Hematopoietic multipotent progenitor cell treated with erythropoietin and hydrocortisone succinate and interleukin-3 and kit ligand, for 4 days (in vitro differentiated cells): Measurements from ENCODE around the gene SLC12A7.
"Not testable (repeated sequence)": the region's sequence is repeated elsewhere in the genome, so short reads cannot be mapped to it uniquely, and the experiment has no call there.

Experiments used
- DNase-seq: peaks from one replicate; pipeline ENCODE4 v3.0.0-alpha.2; 2015

SLC12A7 gene

GRCh38 chr5:1108865-1109174, 3.0 kb downstream of the SLC12A7 start:
- DNase-seq: no peak

- DNase-seq: peak; percentile 70
These were observed 3.6 kb downstream of the SLC12A7 start for GRCh38 chr5:1108023-1108864.

- DNase-seq: peak; percentile 52
These were observed 4.5 kb downstream of the SLC12A7 start for GRCh38 chr5:1107167-1108022.

- peak; percentile 41 for DNase-seq
These were observed 5.3 kb downstream of the SLC12A7 start for GRCh38 chr5:1106385-1107166.

DNA sequence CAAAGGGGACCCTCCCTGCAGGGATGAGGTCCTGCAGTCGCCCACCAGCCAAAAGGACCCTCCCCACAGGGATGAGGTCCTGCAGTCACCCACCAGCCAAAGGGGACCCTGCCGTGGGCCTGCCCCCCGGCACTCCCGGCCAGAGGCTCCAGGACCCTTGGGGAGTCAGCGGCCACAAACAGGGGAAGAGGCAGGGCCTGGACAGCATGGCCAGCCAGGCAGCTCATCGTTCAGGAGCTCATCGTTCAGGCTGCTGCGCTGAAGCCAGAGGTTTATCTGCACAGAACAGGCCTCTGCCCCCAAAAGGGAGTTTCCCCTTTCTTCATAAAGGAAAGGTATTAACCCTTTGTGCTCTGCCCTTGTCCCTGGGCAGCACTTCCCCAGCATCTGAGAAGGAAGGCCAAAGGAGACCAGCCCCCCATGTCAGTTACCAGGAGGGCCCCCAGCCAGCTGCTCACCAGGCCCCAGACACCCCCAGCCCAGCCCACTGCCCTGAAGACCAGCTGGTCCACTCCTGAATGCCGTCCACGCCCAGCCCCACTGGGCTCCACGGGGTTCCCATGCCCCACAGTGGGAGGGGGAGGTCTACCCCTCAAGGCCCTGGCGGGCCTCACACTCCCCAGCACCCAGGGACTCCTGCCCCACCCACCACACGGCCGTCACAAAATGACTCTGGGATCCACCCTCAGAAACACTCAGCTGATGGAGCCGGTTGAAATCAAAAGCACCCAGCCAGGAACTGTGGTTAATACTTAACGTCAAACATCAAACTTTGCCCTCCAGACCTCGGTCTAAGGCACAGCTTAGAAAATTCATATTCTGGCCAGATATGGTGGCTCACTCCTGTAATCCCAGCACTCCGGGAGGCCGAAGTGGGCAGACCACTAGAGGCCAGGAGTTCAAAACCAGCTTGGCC, 6.3 kb downstream of the SLC12A7 start:
- peak; percentile 97 for DNase-seq

DNA sequence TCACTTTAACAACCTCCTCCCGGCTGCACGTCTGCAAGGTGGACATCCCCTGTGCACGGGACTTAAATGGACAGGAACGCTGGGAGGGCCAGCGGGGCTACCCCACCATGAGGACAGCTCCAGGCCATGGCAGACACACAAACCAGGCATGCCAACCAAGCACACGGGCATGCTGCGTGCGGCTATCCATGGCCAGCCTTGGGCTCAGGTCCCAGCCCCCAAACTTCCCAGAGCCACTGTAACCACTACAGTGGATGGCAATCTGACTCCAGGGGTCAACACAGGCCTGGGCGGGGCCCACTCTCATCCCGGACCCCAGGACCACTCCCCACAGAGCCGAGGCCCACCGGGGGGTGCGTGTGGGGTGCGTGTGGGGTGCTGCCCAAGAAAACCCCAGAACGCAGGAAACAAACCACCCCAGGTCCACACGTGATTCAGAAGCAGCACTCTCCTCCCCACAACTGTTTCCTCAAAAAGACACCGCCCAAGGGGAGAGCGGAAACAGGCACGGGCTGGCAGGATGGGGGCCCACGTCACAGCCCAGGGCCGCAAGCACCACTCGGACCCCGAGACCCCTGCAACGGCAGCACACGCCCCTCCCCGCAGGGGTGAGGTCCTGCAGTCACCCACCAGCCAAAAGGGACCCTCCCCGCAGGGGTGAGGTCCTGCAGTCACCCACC, 7.4 kb downstream of the SLC12A7 start:
- peak; percentile 82 for DNase-seq

GRCh38 chr5:1103505-1104326, 8.1 kb downstream of the SLC12A7 start:
- peak; percentile 81 for DNase-seq

DNA sequence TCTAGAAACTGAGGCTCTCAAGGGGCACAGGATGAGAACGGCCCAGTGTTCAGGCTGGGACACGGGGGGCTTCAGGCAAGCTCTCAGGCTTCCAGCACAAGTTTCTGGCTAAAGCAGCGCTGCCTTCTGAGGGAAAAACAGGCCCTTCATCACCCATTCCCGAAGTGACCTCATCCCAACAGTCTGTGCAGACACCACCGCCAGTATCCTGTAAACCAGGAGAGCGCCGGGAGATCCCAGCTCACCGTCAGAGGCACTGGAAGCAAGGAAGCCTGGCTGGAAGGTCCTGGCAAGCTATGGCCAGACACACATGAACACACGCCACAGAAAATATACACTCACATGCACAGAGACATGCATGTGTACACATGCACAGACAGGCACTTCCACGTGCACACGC, 8.8 kb downstream of the SLC12A7 start:
- DNase-seq: no peak

GRCh38 chr5:1101961-1102713, 9.7 kb downstream of the SLC12A7 start:
- DNase-seq: peak; percentile 67

- no peak for DNase-seq
These were observed 10.9 kb downstream of the SLC12A7 start for GRCh38 chr5:1100664-1101574.

- DNase-seq: no peak
These were observed 11.8 kb downstream of the SLC12A7 start for GRCh38 chr5:1099926-1100663.

DNA sequence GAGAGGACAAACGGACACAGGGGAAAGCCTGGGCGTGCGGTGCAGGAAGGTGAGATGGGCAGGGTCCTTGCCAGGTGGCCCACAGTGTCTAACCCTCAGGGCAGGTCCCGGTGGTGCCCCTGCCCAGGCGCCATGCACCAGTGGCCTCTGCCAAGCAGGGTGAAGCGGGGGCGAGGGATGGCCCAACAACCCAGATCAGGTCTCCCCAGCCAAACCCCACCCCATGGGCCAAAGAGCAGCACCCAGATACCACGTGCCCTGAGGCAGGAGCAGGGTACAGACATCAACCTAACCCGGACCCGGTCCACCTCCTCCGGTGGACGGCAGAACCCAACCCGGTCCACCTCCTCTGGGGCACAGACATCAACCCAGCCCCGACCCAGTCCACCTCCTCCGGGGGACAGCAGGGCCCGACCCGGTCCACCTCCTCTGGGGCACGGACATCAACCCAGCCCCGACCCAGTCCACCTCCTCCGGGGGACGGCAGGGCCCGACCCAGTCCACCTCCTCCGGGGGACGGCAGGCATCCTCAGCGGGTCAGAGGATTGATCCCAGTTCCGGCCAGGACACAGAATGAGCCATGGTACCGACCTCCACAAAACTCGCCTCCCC, 12.8 kb downstream of the SLC12A7 start:
- no peak for DNase-seq

- not testable (repeated sequence) for DNase-seq
These were observed 13.9 kb downstream of the SLC12A7 start for GRCh38 chr5:1097988-1098385.

DNA sequence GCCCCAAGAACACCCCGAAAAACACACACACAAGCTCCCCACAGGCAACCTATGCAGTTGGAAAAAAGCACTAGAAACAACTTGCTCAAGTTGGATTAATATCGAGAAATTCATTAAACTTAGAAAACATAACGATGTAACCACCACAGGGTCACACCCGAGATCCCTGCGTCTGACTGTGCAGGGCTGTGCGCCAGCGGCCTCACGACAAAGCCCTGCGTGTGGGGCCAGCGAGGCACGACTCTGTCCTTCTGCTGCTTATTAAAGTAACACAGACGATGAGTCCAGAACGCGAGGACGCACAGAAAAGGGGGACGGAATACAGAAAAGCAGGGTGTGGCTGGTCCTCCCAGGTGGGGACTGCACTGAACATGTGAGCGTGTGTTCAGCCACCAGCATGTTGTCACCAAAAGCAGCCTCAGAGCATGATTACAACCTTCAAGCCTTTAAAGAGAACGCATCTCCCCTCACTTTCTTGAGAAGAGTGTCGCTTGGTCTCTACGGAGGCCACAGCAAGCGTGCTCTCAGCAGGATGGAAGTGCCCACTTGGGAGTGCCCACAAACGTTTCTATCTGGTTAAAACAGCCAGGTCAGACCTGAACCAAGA, 14.4 kb downstream of the SLC12A7 start:
- peak; percentile 65 for DNase-seq

DNA sequence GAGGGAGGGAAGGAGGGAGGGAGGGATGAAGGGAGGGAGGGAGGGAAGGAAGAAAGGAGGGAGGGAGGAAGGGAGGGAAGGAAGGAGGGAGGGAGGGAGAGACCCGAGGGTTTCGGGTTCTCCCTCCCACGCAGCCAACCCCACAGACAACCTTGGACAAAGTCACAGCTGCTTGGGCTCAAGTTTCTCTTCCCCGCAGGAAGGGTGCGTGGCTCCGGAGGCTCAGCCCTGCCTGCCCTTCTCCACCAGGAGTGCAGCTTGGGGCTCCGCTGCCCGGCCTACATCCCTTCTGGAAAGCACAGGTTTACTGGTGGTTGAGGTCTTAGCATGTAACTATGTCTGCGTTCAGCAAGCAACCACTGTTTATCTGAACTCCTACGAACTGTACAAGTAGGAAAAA, 15.0 kb downstream of the SLC12A7 start:
- DNase-seq: no peak

DNA sequence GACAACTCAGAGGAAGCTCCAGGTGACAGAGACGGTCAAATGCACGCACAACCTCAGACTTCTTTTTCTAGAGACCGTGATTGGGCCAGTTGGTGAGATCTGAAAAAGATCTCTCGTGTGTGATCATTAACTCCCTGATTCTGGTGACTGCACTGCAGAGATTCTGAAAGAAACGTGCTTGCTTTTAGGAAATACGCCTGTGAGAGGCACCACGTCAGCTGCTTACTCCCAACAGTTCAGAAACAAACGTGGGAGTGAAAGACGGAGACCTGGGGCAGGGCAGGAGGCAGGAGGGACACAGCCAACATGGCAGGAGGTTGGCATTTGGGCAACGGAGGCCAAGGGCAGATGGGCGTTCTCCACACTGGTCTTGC, 15.9 kb downstream of the SLC12A7 start:
- DNase-seq: no peak

- DNase-seq: no peak
These were observed 16.4 kb downstream of the SLC12A7 start for GRCh38 chr5:1095302-1095989.
